Activated CD8-positive, alpha-beta T cell treated with anti-CD3 and anti-CD28 coated beads for 36 hours (primary cell): ENCODE results near the gene SRSF9. TPM values are rescaled to one million over a fixed set of nuclear protein-coding genes. Genes with fewer than 3 reads are reported as not detected.
"Not testable (repeated sequence)": the region's sequence is repeated elsewhere in the genome, so short reads cannot be mapped to it uniquely, and the experiment has no call there.

Source experiments
- ATAC-seq: fragments of 200-7000 bp; cut with Tn5 transposase; one replicate; pipeline ENCODE4 v1.10.0; 2021; ENCODE audit warnings: mild to moderate bottlenecking, moderate library complexity
- CTCF ChIA-PET: fragments of 350-600 bp; sonication (Branson Sonifier 250); formaldehyde crosslinking; loops from one replicate; lab custom pipeline; 2021; ENCODE audit warnings: antibody characterized with exemption; lab: Charles Lee
- POLR2A ChIA-PET: fragments of 350-600 bp; sonication (Branson Sonifier 250); formaldehyde crosslinking; loops from one replicate; lab custom pipeline; 2021; ENCODE audit warnings: antibody characterized with exemption; lab: Charles Lee
- DNase-seq: peaks from one replicate; pipeline ENCODE4 v3.0.0-alpha.2; 2020
- H3K27ac Mint-ChIP-seq: one replicate; pipeline ENCODE4 v1.8.0; 2021; ENCODE audit warnings: mild to moderate bottlenecking, mixed read lengths
- H3K27me3 Mint-ChIP-seq: one replicate; pipeline ENCODE4 v1.8.0; 2021; ENCODE audit warnings: mixed read lengths
- H3K36me3 Mint-ChIP-seq: one replicate; pipeline ENCODE4 v1.8.0; 2021; ENCODE audit warnings: low read depth, mixed read lengths
- H3K4me1 Mint-ChIP-seq: one replicate; pipeline ENCODE4 v1.8.0; 2021; ENCODE audit warnings: low read depth, mixed read lengths
- H3K4me3 Mint-ChIP-seq: one replicate; pipeline ENCODE4 v1.8.0; 2021; ENCODE audit warnings: mild to moderate bottlenecking, moderate library complexity, mixed read lengths
- H3K9me3 Mint-ChIP-seq: one replicate; pipeline ENCODE4 v1.8.0; 2021; ENCODE audit warnings: mixed read lengths
- CTCF ChIP-seq: fragments of 200-600 bp; IDR thresholded peaks from one replicate; pipeline ENCODE4 v1.8.0; 2022; ENCODE audit warnings: antibody characterized with exemption, mild to moderate bottlenecking
- intact Hi-C: fragments of 100-400 bp; cut with micrococcal nuclease; formaldehyde crosslinking; loops from one replicate; pipeline ENCODE4 v1.10.0; 2022
- total RNA-seq, 2 experiments: library from RNA; stranded (reverse); gene quantifications; one replicate each; pipeline ENCODE4 v1.2.3, GENCODE V29; 2021

Gene SRSF9
- total RNA-seq, 2 experiments from 2014 or later: 225 to 236 TPM

DNA sequence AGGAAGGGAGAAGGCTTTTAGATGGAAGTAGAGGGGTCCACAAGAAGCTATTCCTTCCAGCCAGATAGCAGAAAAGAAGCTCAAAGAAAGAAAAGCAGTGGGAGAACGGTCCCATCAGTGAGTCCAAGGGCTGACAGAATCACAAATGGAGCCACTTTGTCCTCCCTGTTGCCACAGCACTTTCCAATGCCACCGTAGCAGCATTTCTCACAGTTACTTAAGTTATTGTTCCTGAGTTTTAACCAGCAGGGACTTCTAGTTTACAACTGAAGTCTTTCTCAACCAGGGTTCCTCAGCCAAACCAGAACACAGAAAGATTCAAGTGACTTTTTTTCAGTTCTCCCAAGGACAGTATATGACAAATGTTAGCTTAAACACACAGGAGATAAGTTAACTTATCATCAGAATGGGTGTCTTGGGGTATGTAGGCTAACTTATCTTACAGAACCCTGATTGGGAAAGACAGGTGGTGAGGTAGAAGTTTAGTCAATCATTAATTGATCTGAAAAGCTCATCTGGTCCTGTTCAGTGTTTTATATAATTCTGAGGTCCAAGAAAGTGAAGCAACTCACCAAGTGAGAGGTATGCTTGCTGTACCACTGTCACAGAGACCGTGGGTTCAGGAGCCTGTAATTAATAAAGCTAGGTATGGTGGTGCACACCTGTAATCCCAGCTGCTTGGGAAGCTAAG lies 16.3 kb downstream of the SRSF9 start:
- ATAC-seq (no peak), DNase-seq (no peak)
- Mint-ChIP-seq H3K4me1 (peaks cover 15% of the 10 kb centered on the region), H3K27me3 (no peaks in the 10 kb centered on the region), H3K27ac (peak overlapping the region; percentile 49), H3K4me3 (no peak overlapping the region), H3K9me3 (no peaks in the 10 kb centered on the region), H3K36me3 (peaks cover 34% of the 10 kb centered on the region)
- TF ChIP-seq CTCF: no peak
- ChIA-PET POLR2A (interaction anchor here (1.0 to 2.2 kb wide), 5 partner anchors 11 to 15 kb away, joined by 3 to 10 read pairs (median 4); partner anchors contain the start of gene SRSF9), CTCF (interaction anchor here (1.0 to 12.0 kb wide), 8 partner anchors 13 to 225 kb away, joined by 3 to 110 read pairs (median 4); partner anchors contain the start of genes SIRT4 and SRSF9)
- intact Hi-C loops: no loop called here

- H3K4me3 Mint-ChIP-seq, H3K9me3 Mint-ChIP-seq, intact Hi-C loops, DNase-seq, ATAC-seq, H3K27me3 Mint-ChIP-seq, H3K27ac Mint-ChIP-seq: not testable (repeated sequence)
- POLR2A ChIA-PET: interaction anchor here (1.0 to 2.2 kb wide), 5 partner anchors 12 to 251 kb away, joined by 3 to 10 read pairs (median 3); partner anchors contain the start of gene SRSF9
- Mint-ChIP-seq H3K4me1 (peaks cover 21% of the 10 kb centered on the region), H3K36me3 (peaks cover 35% of the 10 kb centered on the region)
- CTCF ChIA-PET: interaction anchor here (1.0 to 12.0 kb wide), 4 partner anchors 12 to 150 kb away, joined by 3 to 110 read pairs (median 4); partner anchors contain the start of genes SIRT4 and SRSF9
Measured at GRCh38 chr12:120452524-120452923, 17.0 kb downstream of the SRSF9 start.

- Mint-ChIP-seq H3K27me3 (no peaks in the 10 kb centered on the region), H3K4me1 (peaks cover 35% of the 10 kb centered on the region), H3K9me3 (no peaks in the 10 kb centered on the region), H3K27ac (no peak overlapping the region), H3K4me3 (peak overlapping the region; percentile 94), H3K36me3 (peaks cover 33% of the 10 kb centered on the region)
- no peak for ATAC-seq
- ChIA-PET CTCF (interaction anchor here (0.9 to 2.1 kb wide), 6 partner anchors 8 to 24 kb away, joined by 3 to 11 read pairs (median 4); no protein-coding TSS in a partner anchor), POLR2A (interaction anchor here (1.3 to 4.3 kb wide), 6 partner anchors 9 to 87 kb away, joined by 4 to 18 read pairs (median 10); partner anchors contain the start of gene SRSF9)
- DNase-seq: no peak
- intact Hi-C loops: no loop called here
- TF ChIP-seq CTCF: no peak
Measured at GRCh38 chr12:120447992-120448391, 21.6 kb downstream of the SRSF9 start.

GRCh38 chr12:120446844-120447178 lies 22.7 kb downstream of the SRSF9 start:
- H3K9me3 Mint-ChIP-seq, ATAC-seq, H3K27me3 Mint-ChIP-seq, DNase-seq, intact Hi-C loops: not testable (repeated sequence)
- H3K36me3 Mint-ChIP-seq: peaks cover 37% of the 10 kb centered on the region
- ChIA-PET POLR2A (interaction anchor here (1.2 to 4.3 kb wide), 7 partner anchors 9 to 88 kb away, joined by 3 to 18 read pairs (median 8); partner anchors contain the start of genes COX6A1 and SRSF9), CTCF (interaction anchor here (1.1 to 2.1 kb wide), 5 partner anchors 8 to 25 kb away, joined by 3 to 11 read pairs (median 5); partner anchors contain the start of gene SRSF9)
- peak overlapping the region; percentile 97 for H3K27ac Mint-ChIP-seq
- peaks cover 38% of the 10 kb centered on the region for H3K4me1 Mint-ChIP-seq
- H3K4me3 Mint-ChIP-seq: peak overlapping the region; percentile 94

DNA sequence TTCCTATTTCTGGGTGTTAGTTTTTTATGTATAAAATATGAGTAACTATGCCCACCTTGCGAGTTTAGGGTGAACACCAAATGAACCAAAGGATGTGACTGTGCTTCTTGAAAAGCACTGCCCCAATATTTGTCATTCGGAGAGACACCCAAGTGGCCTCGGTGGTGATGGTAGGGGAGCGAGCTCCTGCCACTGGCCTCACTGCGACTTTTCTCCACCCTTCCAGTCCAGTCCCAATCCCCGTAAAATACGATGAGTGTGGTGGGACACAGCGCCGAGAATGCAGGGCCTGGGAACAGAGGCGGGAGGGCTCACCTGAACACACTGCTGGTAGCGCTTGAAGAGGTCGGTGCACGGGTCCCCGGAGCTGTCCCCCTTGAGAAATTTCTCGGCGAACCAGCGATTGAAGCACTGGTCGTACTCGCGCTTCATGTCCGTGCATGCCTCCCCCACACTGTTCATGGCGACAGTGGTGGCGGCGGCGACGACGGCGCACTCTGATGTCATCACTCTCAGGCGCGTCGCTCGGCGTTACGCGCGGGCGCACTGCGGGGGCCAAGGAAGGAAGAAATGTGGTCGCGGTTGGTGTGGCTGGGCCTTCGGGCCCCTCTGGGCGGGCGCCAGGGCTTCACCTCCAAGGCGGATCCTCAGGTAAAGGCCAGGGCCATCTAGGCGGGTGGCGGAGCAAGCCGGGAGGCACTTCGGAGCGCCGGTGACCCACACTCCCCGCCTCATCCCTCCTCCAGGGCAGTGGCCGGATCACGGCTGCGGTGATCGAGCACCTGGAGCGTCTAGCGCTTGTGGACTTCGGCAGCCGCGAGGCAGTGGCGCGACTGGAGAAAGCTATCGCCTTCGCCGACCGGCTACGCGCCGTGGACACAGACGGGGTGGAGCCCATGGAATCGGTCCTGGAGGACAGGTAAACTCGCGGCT lies 23.4 kb downstream of the SRSF9 start, which contains the start of the genes GATC and TRIAP1:
GATC (plus strand) TSS at position 534 of the 933 bp plus-strand sequence; CDS start at position 571, 37 bp downstream.
TRIAP1 (minus strand) TSS at position 474 of the 933 bp plus-strand sequence; CDS start at position 462, 12 bp downstream.
- peak; percentile 95 for ATAC-seq
- intact Hi-C loops: no loop called here
- no peak for TF ChIP-seq CTCF

More for the DNA sequence above, 23.4 kb downstream of the SRSF9 start, which contains the start of the genes GATC and TRIAP1:
- ChIA-PET POLR2A (interaction anchor here (0.7 to 4.3 kb wide), 11 partner anchors 9 to 88 kb away, joined by 3 to 18 read pairs (median 4); partner anchors contain the start of genes COX6A1 and SRSF9), CTCF (interaction anchor here (1.1 to 2.1 kb wide), 2 partner anchors 17 to 23 kb away, joined by 3 to 11 read pairs; partner anchors contain the start of gene SRSF9)
- peaks cover 41% of the 10 kb centered on the region for H3K4me1 Mint-ChIP-seq
- peak; percentile 91 for DNase-seq
- H3K36me3 Mint-ChIP-seq: peaks cover 41% of the 10 kb centered on the region
- no peaks in the 10 kb centered on the region for H3K9me3 Mint-ChIP-seq
- H3K4me3 Mint-ChIP-seq: peak within 1 kb of the TSS; percentile 94
- peak within 1 kb of the TSS; percentile 97 for H3K27ac Mint-ChIP-seq
- no peaks in the 10 kb centered on the region for H3K27me3 Mint-ChIP-seq
